ENCODE measurements around the gene SFXN5. TPM values are rescaled to one million over a fixed set of nuclear protein-coding genes. Genes with fewer than 3 reads are reported as not detected.

SFXN5 gene
- polyA plus RNA-seq, 2 of the 4 experiments (the other 2 are of a cell fraction) = 16.7 to 19.6 TPM

GRCh38 chr2:72985891-72986683, 85.4 kb downstream of the SFXN5 start:
- CTCF ChIA-PET = interaction anchor here (0.9 to 18.2 kb wide), 11 partner anchors 11 to 208 kb away, joined by 3 to 190 read pairs (median 5); no protein-coding TSS in a partner anchor
- Histone ChIP-seq H3K27ac (no peak overlapping the region), H3K9me3 (no peaks in the 10 kb centered on the region), H3K4me3 (no peak overlapping the region), H3K4me2 (no peak overlapping the region), H3K4me1 (no peaks in the 10 kb centered on the region; the same call in 2 of the 3 replicates)
- no peak for TF ChIP-seq HMGXB4 (CRISPR knock-in tag; IDR thresholded peaks at IDR 0.05; ENCODE audit: borderline replicate concordance)
- TF ChIP-seq ZC3H11A (IDR thresholded peaks at IDR 0.05) = no peak
- no peak for TF ChIP-seq CHD4 (IDR thresholded peaks at IDR 0.05; ENCODE audit: borderline replicate concordance)
- no peak for TF ChIP-seq BCL3 (IDR thresholded peaks at IDR 0.05)
- no peak for ATAC-seq
- POLR2A ChIA-PET = no interaction called here
- WGBS (ENCODE audit: missing lambda C conversion rate) = 91% methylated on average over 12 of the region's 12 CpGs
- FAIRE-seq = no peak
- DNase-seq (ENCODE audit: low read depth in 1 of 2, low spot score in 1 of 2) = no peak

- no peaks in the 10 kb centered on the region for H3K9me3 ChIP-seq
- no peak for DNase-seq (ENCODE audit: low read depth in 1 of 2, low spot score in 1 of 2)
- H3K4me1 ChIP-seq = peaks cover 7% of the 10 kb centered on the region; the same call in 1 of the 3 replicates
- H3K4me3 ChIP-seq = no peak overlapping the region
- FAIRE-seq = no peak
- H3K27ac ChIP-seq = no peak overlapping the region
- H3K4me2 ChIP-seq = no peak overlapping the region
- ChIA-PET POLR2A (no interaction called here), CTCF (interaction anchor here (1.1 to 18.2 kb wide), 8 partner anchors 8 to 192 kb away, joined by 3 to 190 read pairs (median 11); partner anchors contain the start of gene SPR)
- TF ChIP-seq JUN (IDR thresholded peaks at IDR 0.05) (no peak), TFCP2L1 (CRISPR knock-in tag; IDR thresholded peaks at IDR 0.05) (no peak), ZC3H11A (IDR thresholded peaks at IDR 0.05) (no peak), E2F6 (IDR thresholded peaks at IDR 0.05; ENCODE audit: borderline replicate concordance, low read depth) (no peak), POLR2AphosphoS2 (conservative IDR thresholded peaks at IDR 0.05; ENCODE audit: low read length) (no peak), RFX5 (IDR thresholded peaks at IDR 0.05) (no peak), ELK1 (IDR thresholded peaks at IDR 0.05; ENCODE audit: low read depth, low read length) (no peak), ZNF302 (CRISPR knock-in tag; IDR thresholded peaks at IDR 0.05) (no peak), JUNB (IDR thresholded peaks at IDR 0.05) (no peak), HEYL (CRISPR knock-in tag; IDR thresholded peaks at IDR 0.05) (no peak), CHD2 (IDR thresholded peaks at IDR 0.05; ENCODE audit: low read length, partially characterized antibody) (no peak), PHF8 (IDR thresholded peaks at IDR 0.05; ENCODE audit: borderline replicate concordance, low read depth) (no peak), EP300 (IDR thresholded peaks at IDR 0.05) (no peak), HMGXB4 (CRISPR knock-in tag; IDR thresholded peaks at IDR 0.05; ENCODE audit: borderline replicate concordance) (no peak)
- no peak for ATAC-seq
- 73% methylated on average over 4 of the region's 5 CpGs for WGBS (ENCODE audit: missing lambda C conversion rate)
Observed at GRCh38 chr2:72985136-72985535, 86.4 kb downstream of the SFXN5 start.
